CD4-positive, alpha-beta T cell (primary cell): ENCODE measurements around the gene DIP2C. TPM values are rescaled to one million over a fixed set of nuclear protein-coding genes. Genes with fewer than 3 reads are reported as not detected.

Source experiments
- ATAC-seq: fragments of 200-7000 bp; cut with Tn5 transposase; one replicate; pipeline ENCODE4 v1.10.0; 2022; ENCODE audit warnings: mild to moderate bottlenecking; ENCODE audit not compliant: poor library complexity
- CTCF ChIA-PET: fragments of 350-600 bp; sonication (Branson Sonifier 250); formaldehyde crosslinking; loops from one replicate; lab custom pipeline; 2021; ENCODE audit warnings: antibody characterized with exemption, inconsistent platforms; lab: Charles Lee
- POLR2A ChIA-PET: fragments of 350-600 bp; sonication (Branson Sonifier 250); formaldehyde crosslinking; loops from one replicate; lab custom pipeline; 2021; ENCODE audit warnings: antibody characterized with exemption, inconsistent platforms; lab: Charles Lee
- DNase-seq, 14 experiments: peaks; one replicate each; pipeline ENCODE4 v3.0.0-alpha.2; 2013 to 2020; ENCODE audit warnings: mixed read lengths in 2 of 14
- H3K27ac ChIP-seq, 2 donors: one replicate each; pipeline versions ENCODE4 v1.5.1 to v1.7.0; 2013; ENCODE audit warnings: low read length in 2 of 2, low read depth in 1 of 2, mild to moderate bottlenecking in 1 of 2
- H3K27me3 ChIP-seq, 2 experiments: 1 replicate in 1 of 2; 2 replicates in 1 of 2; pipeline versions ENCODE4 v1.6.1 to v1.7.0; 2013; ENCODE audit warnings: low read length in 2 of 2, control low read depth in 1 of 2, mild to moderate bottlenecking in 1 of 2, moderate library complexity in 1 of 2; ENCODE audit not compliant: insufficient read depth in 2 of 2, control insufficient read depth in 1 of 2
- H3K36me3 ChIP-seq: one replicate; pipeline ENCODE4 v1.6.1; 2013; ENCODE audit warnings: low read length, control low read depth; ENCODE audit not compliant: insufficient read depth
- H3K4me1 ChIP-seq: one replicate; pipeline ENCODE4 v1.6.1; 2013; ENCODE audit warnings: low read length, control low read depth; ENCODE audit not compliant: insufficient read depth
- H3K4me3 ChIP-seq: one replicate; pipeline ENCODE4 v1.5.1; 2013; ENCODE audit warnings: mild to moderate bottlenecking, low read length, moderate library complexity
- H3K9me3 ChIP-seq, 2 experiments: 1 replicate in 1 of 2; 2 replicates in 1 of 2; pipeline versions ENCODE4 v1.6.1 to v1.7.0; 2013; ENCODE audit warnings: low read length in 2 of 2, mild to moderate bottlenecking in 2 of 2, control low read depth in 1 of 2, moderate library complexity in 1 of 2; ENCODE audit not compliant: control insufficient read depth in 1 of 2, insufficient read depth in 1 of 2
- H3K27ac Mint-ChIP-seq: one replicate; pipeline ENCODE4 v1.8.0; 2020; ENCODE audit warnings: mixed read lengths
- H3K27me3 Mint-ChIP-seq: one replicate; pipeline ENCODE4 v1.8.0; 2021; ENCODE audit warnings: mixed read lengths
- H3K36me3 Mint-ChIP-seq: one replicate; pipeline ENCODE4 v1.8.0; 2021; ENCODE audit warnings: low read depth, mixed read lengths
- H3K4me1 Mint-ChIP-seq: one replicate; pipeline ENCODE4 v1.8.0; 2021; ENCODE audit warnings: low read depth, mixed read lengths
- H3K4me3 Mint-ChIP-seq: one replicate; pipeline ENCODE4 v1.8.0; 2020; ENCODE audit warnings: mild to moderate bottlenecking, mixed read lengths
- H3K9me3 Mint-ChIP-seq: one replicate; pipeline ENCODE4 v1.8.0; 2020; ENCODE audit warnings: mixed read lengths
- CTCF ChIP-seq: fragments of 200-600 bp; IDR thresholded peaks from one replicate; pipeline ENCODE4 v1.8.0; 2022; ENCODE audit warnings: antibody characterized with exemption, mild to moderate bottlenecking
- intact Hi-C, 2 experiments: fragments of 100-400 bp; cut with DNase I in 1 of 2; cut with micrococcal nuclease in 1 of 2; formaldehyde crosslinking; loops; one replicate each; pipeline versions ENCODE4 v1.15.1 to v1.9.0; 2023 to 2025; cut with DNase I, micrococcal nuclease
- total RNA-seq, 174 experiments: library from RNA in 2 of 174; stranded (reverse) in 2 of 174; gene quantifications; one replicate each; pipeline ENCODE4 v1.2.3 and lab custom pipeline; 2021 to 2026

DIP2C gene
- total RNA-seq, 2 experiments from 2014 or later: 4.1 TPM

- H3K4me3 Mint-ChIP-seq: no peak overlapping the region
- intact Hi-C loops: no loop called here
- CTCF ChIA-PET: no interaction called here
- POLR2A ChIA-PET: no interaction called here
- no peaks in the 10 kb centered on the region for H3K27me3 Mint-ChIP-seq
- Histone ChIP-seq H3K4me3 (no peak overlapping the region), H3K36me3 (peaks cover 5% of the 10 kb centered on the region), H3K27me3 (no peaks in the 10 kb centered on the region), H3K4me1 (no peaks in the 10 kb centered on the region), H3K27ac (no peak overlapping the region), H3K9me3 (no peaks in the 10 kb centered on the region)
- H3K36me3 Mint-ChIP-seq: peaks cover 26% of the 10 kb centered on the region
- DNase-seq (no peak), ATAC-seq (no peak)
- H3K27ac Mint-ChIP-seq: no peak overlapping the region
- no peaks in the 10 kb centered on the region for H3K9me3 Mint-ChIP-seq
- TF ChIP-seq CTCF: no peak
- H3K4me1 Mint-ChIP-seq: no peaks in the 10 kb centered on the region
Measured at GRCh38 chr10:359093-359492, 330.4 kb downstream of the DIP2C start.

GRCh38 chr10:357201-357950 is 332.1 kb downstream of the DIP2C start:
- no peak for TF ChIP-seq CTCF
- Mint-ChIP-seq H3K36me3 (peaks cover 17% of the 10 kb centered on the region), H3K27me3 (no peaks in the 10 kb centered on the region), H3K4me1 (peaks cover 6% of the 10 kb centered on the region), H3K4me3 (no peak overlapping the region), H3K9me3 (no peaks in the 10 kb centered on the region), H3K27ac (no peak overlapping the region)
- DNase-seq: no peak
- Histone ChIP-seq H3K9me3 (no peaks in the 10 kb centered on the region), H3K27ac (no peak overlapping the region), H3K4me3 (no peak overlapping the region), H3K4me1 (peaks cover 4% of the 10 kb centered on the region), H3K36me3 (no peaks in the 10 kb centered on the region), H3K27me3 (no peaks in the 10 kb centered on the region)
- ChIA-PET CTCF (no interaction called here), POLR2A (no interaction called here)
- no peak for ATAC-seq
- intact Hi-C loops: no loop called here

- H3K27ac Mint-ChIP-seq: no peak overlapping the region
- no peaks in the 10 kb centered on the region for H3K27me3 Mint-ChIP-seq
- Histone ChIP-seq H3K9me3 (no peaks in the 10 kb centered on the region), H3K27me3 (no peaks in the 10 kb centered on the region), H3K4me1 (peaks cover 13% of the 10 kb centered on the region), H3K36me3 (no peaks in the 10 kb centered on the region), H3K4me3 (no peak overlapping the region), H3K27ac (no peak overlapping the region)
- H3K4me3 Mint-ChIP-seq: no peak overlapping the region
- peaks cover 15% of the 10 kb centered on the region for H3K36me3 Mint-ChIP-seq
- intact Hi-C loops: no loop called here
- ATAC-seq (no peak), DNase-seq (no peak)
- ChIA-PET CTCF (no interaction called here), POLR2A (no interaction called here)
- TF ChIP-seq CTCF: no peak
- H3K4me1 Mint-ChIP-seq: peaks cover 15% of the 10 kb centered on the region
- H3K9me3 Mint-ChIP-seq: no peaks in the 10 kb centered on the region
Measured at GRCh38 chr10:356452-356851, 333.0 kb downstream of the DIP2C start.
